B cell (primary cell): ENCODE data around the gene PDZRN3. TPM values are rescaled to one million over a fixed set of nuclear protein-coding genes. Genes with fewer than 3 reads are reported as not detected.

Experiments
- ATAC-seq: fragments of 200-7000 bp; cut with Tn5 transposase; one replicate; pipeline ENCODE4 v1.10.0; 2021; ENCODE audit warnings: low read depth, mild to moderate bottlenecking, moderate number of reproducible peaks, moderate library complexity
- CTCF ChIA-PET: fragments of 350-600 bp; sonication (Branson Sonifier 250); formaldehyde crosslinking; loops from one replicate; lab custom pipeline; 2021; ENCODE audit warnings: antibody characterized with exemption, inconsistent platforms; lab: Charles Lee
- POLR2A ChIA-PET: fragments of 350-600 bp; sonication (Branson Sonifier 250); formaldehyde crosslinking; loops from one replicate; lab custom pipeline; 2021; ENCODE audit warnings: antibody characterized with exemption; lab: Charles Lee
- DNase-seq: peaks from one replicate; pipeline ENCODE4 v3.0.0; 2013
- H2AFZ ChIP-seq: 2 replicates; pipeline ENCODE4 v1.6.1; 2012; ENCODE audit warnings: mild to moderate bottlenecking, low read depth, low read length; ENCODE audit not compliant: insufficient read depth, poor library complexity, severe bottlenecking
- H3K27ac ChIP-seq, 2 donors: 1 replicate in 1 of 2; 2 replicates in 1 of 2; pipeline ENCODE4 v1.5.1; 2012 to 2013; ENCODE audit warnings: low read length in 2 of 2, mild to moderate bottlenecking in 2 of 2, moderate library complexity in 1 of 2
- H3K27me3 ChIP-seq, 4 experiments: fragments of 200-600 bp in 1 of 4; sonication (generic) in 1 of 4; replicated peaks in 1 of 4; 1 replicate in 2 of 4; 2 replicates in 2 of 4; pipeline versions ENCODE4 v1.6.1 to v1.7.0; 2013 to 2016; ENCODE audit warnings: low read length in 3 of 4, mild to moderate bottlenecking in 2 of 4, mixed read lengths in 1 of 4, moderate library complexity in 1 of 4; ENCODE audit not compliant: insufficient read depth in 4 of 4, control insufficient read depth in 3 of 4; ENCODE audit errors: control extremely low read depth in 1 of 4
- H3K36me3 ChIP-seq, 2 experiments: replicated peaks in 1 of 2; 1 replicate in 1 of 2; 2 replicates in 1 of 2; pipeline versions ENCODE4 v1.6.1 to v1.7.1; 2013; ENCODE audit warnings: low read length in 1 of 2; ENCODE audit not compliant: insufficient read depth in 2 of 2, control insufficient read depth in 1 of 2; ENCODE audit errors: control extremely low read depth in 1 of 2, extremely low read depth in 1 of 2
- H3K4me1 ChIP-seq, 2 donors: fragments of 200-600 bp in 1 of 2; sonication (generic) in 1 of 2; 1 replicate in 1 of 2; 2 replicates in 1 of 2; pipeline versions ENCODE4 v1.5.1 to v1.6.1; 2013 to 2017; ENCODE audit warnings: low read length in 2 of 2; ENCODE audit not compliant: control insufficient read depth in 2 of 2, insufficient read depth in 2 of 2
- H3K4me2 ChIP-seq: replicated peaks from 2 replicates; pipeline ENCODE3; 2012; ENCODE audit warnings: mild to moderate bottlenecking, low read depth, low read length; ENCODE audit not compliant: poor library complexity, severe bottlenecking
- H3K4me3 ChIP-seq, 5 experiments: fragments of 200-600 bp in 1 of 5; sonication (generic) in 1 of 5; 1 replicate in 3 of 5; 2 replicates in 2 of 5; pipeline versions ENCODE4 v1.5.1 to v1.7.0; 2011 to 2016; ENCODE audit warnings: low read length in 4 of 5, mild to moderate bottlenecking in 4 of 5, low read depth in 2 of 5, control low read depth in 1 of 5, moderate library complexity in 1 of 5; ENCODE audit not compliant: insufficient read depth in 1 of 5; ENCODE audit errors: control extremely low read depth in 1 of 5, extremely low read depth in 1 of 5
- H3K79me2 ChIP-seq: fragments of 200-600 bp; sonication (generic); one replicate; pipeline ENCODE4 v1.6.0; 2016; ENCODE audit warnings: low read length; ENCODE audit not compliant: control insufficient read depth, insufficient read depth
- H3K9ac ChIP-seq: fragments of 200-600 bp; sonication (generic); 2 replicates; pipeline ENCODE4 v1.6.1; 2017; ENCODE audit warnings: mild to moderate bottlenecking, low read length, moderate library complexity
- H3K9me3 ChIP-seq, 3 donors: one replicate each; pipeline versions ENCODE4 v1.6.1 to v1.7.1; 2013; ENCODE audit warnings: low read length in 2 of 3; ENCODE audit not compliant: control insufficient read depth in 2 of 3, insufficient read depth in 1 of 3; ENCODE audit errors: control extremely low read depth in 1 of 3
- H4K20me1 ChIP-seq: 2 replicates; pipeline ENCODE4 v1.6.0; 2012; ENCODE audit warnings: mild to moderate bottlenecking, low read length; ENCODE audit not compliant: insufficient read depth, control insufficient read depth, poor library complexity, severe bottlenecking
- H3K27ac Mint-ChIP-seq: one replicate; pipeline ENCODE4 v1.8.0; 2021; ENCODE audit warnings: mixed read lengths
- H3K27me3 Mint-ChIP-seq: one replicate; pipeline ENCODE4 v1.8.0; 2021; ENCODE audit warnings: mixed read lengths
- H3K4me1 Mint-ChIP-seq: one replicate; pipeline ENCODE4 v1.8.0; 2021; ENCODE audit warnings: mixed read lengths
- H3K4me3 Mint-ChIP-seq: one replicate; pipeline ENCODE4 v1.8.0; 2021; ENCODE audit warnings: mixed read lengths
- H3K9me3 Mint-ChIP-seq: one replicate; pipeline ENCODE4 v1.8.0; 2022; ENCODE audit warnings: mixed read lengths; ENCODE audit not compliant: insufficient read depth
- CTCF ChIP-seq: fragments of 200-600 bp; IDR thresholded peaks from one replicate; pipeline ENCODE4 v1.8.0; 2022; ENCODE audit warnings: antibody characterized with exemption, mild to moderate bottlenecking
- EZH2 ChIP-seq: IDR thresholded peaks from 2 replicates; pipeline ENCODE4 v1.6.1; 2012; ENCODE audit warnings: borderline replicate concordance, low read depth, mild to moderate bottlenecking, moderate library complexity, low read length; ENCODE audit not compliant: insufficient read depth, poor library complexity, severe bottlenecking
- WGBS: methylation state at CpG from one replicate; pipeline ENCODE4 v1.1.5; 2013; ENCODE audit warnings: missing lambda C conversion rate; ENCODE audit not compliant: insufficient coverage; 5-methylcytosine and 5-hydroxymethylcytosine counted together
- intact Hi-C: fragments of 100-400 bp; cut with micrococcal nuclease; formaldehyde crosslinking; loops from one replicate; pipeline ENCODE4 v1.10.0; 2022
- polyA plus RNA-seq: library from polyadenylated mRNA; depleted of rRNA; stranded (reverse); fragments of >200 nt; gene quantifications from 2 replicates; pipeline ENCODE4 v1.2.3, GENCODE V29; 2012
- total RNA-seq, 2 donors: library from RNA; stranded (reverse); fragments of 120-200 nt in 1 of 2; gene quantifications; 1 replicate in 1 of 2; 2 replicates in 1 of 2; pipeline versions ENCODE4 v1.2.3 to v1.2.4, GENCODE V29; 2013 to 2022

PDZRN3 gene
- total and polyA plus RNA-seq, 2 donors (not counting 1 experiment from before 2014, with no cell fraction given) = not detected

DNA sequence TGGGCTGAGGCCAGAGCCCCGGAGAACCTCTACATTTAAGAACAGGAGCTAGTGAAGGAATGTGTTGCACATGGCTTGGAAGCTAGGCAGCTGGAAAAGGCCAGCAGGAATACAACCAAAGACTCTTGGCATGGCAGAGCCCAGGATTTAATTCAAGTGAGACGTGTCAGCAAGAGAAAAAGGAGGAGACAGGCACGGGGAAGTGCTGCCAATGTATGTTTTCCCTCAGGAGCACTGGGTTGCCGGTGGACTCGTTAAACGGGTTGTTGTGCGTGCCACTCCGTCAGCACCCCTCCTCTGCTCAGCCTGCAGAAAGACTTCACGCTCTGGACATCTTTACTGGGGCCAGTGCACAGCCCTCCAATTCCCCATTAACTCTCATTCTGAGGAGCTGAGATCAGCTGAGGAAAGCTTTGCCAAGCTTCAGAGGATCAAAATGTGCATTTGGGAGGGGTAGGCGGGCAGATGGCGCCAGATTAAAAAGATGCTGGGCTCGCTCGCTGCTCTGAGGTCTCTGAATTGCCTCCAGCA is 103.7 kb downstream of the PDZRN3 start:
- Histone ChIP-seq H3K4me2 (no peak overlapping the region), H3K4me3 (no peak overlapping the region), H3K9ac (no peak overlapping the region), H3K36me3 (no peaks in the 10 kb centered on the region), H3K27me3 (no peaks in the 10 kb centered on the region), H3K79me2 (no peaks in the 10 kb centered on the region), H3K4me1 (no peaks in the 10 kb centered on the region), H2AFZ (no peak overlapping the region), H4K20me1 (no peaks in the 10 kb centered on the region), H3K27ac (no peak overlapping the region), H3K9me3 (peaks cover 0 to 6% (median 0%) of the 10 kb centered on the region in 3 donors)
- CTCF ChIA-PET = no interaction called here
- intact Hi-C loops = no loop called here
- 91% methylated on average over 12 of the region's 13 CpGs for WGBS
- ATAC-seq (no peak), DNase-seq (no peak)
- Mint-ChIP-seq H3K4me1 (no peaks in the 10 kb centered on the region), H3K27ac (no peak overlapping the region), H3K4me3 (no peak overlapping the region), H3K27me3 (peaks cover 2% of the 10 kb centered on the region), H3K9me3 (no peaks in the 10 kb centered on the region)
- TF ChIP-seq CTCF (no peak), EZH2 (no peak)
- POLR2A ChIA-PET = no interaction called here

DNA sequence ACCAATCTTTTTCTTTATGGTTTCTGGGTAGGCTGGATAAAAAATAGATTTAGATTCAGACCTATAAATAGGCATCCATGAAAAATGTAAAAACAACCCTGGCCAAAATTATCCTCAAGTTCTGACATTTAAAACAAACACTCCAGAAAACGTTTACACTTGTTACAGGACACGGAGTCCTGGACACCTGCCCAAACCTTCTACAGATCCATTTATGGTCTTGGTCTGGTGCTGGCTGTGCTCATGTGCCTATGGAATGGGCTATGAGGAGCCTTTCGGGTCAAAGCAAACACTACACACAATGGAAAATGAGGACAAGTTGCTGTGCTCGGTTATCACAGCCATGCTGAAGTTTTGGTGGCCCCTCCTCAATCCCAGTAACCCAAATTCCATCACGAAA is 108.1 kb downstream of the PDZRN3 start:
- CTCF ChIA-PET = no interaction called here
- Mint-ChIP-seq H3K9me3 (no peaks in the 10 kb centered on the region), H3K4me3 (no peak overlapping the region), H3K27me3 (peaks cover 2% of the 10 kb centered on the region), H3K27ac (no peak overlapping the region), H3K4me1 (no peaks in the 10 kb centered on the region)
- no peak overlapping the region for H3K9ac ChIP-seq
- POLR2A ChIA-PET = no interaction called here
- H3K4me1 ChIP-seq = no peaks in the 10 kb centered on the region
- 100% methylated on average over 1 of the region's 5 CpGs for WGBS
- H3K27ac ChIP-seq = no peak overlapping the region
- H3K4me2 ChIP-seq = no peak overlapping the region
- H4K20me1 ChIP-seq = no peaks in the 10 kb centered on the region
- DNase-seq (no peak), ATAC-seq (no peak)
- no peak overlapping the region for H2AFZ ChIP-seq
- no peaks in the 10 kb centered on the region for H3K36me3 ChIP-seq
- no peaks in the 10 kb centered on the region for H3K27me3 ChIP-seq
- H3K9me3 ChIP-seq = peaks cover 0 to 3% (median 0%) of the 10 kb centered on the region in 3 donors
- no peak overlapping the region for H3K4me3 ChIP-seq
- intact Hi-C loops = no loop called here
- no peak for TF ChIP-seq EZH2
- no peak for TF ChIP-seq CTCF
- H3K79me2 ChIP-seq = no peaks in the 10 kb centered on the region
